GM12878 (cell line): ENCODE data around the gene INTS6L.

Source experiments
- NFYB ChIP-seq: IDR thresholded peaks from 2 replicates; pipeline ENCODE4 v1.6.1; 2011; ENCODE audit warnings: low read depth, mild to moderate bottlenecking, low read length, improper control_type of control experiment, moderate library complexity; ENCODE audit not compliant: insufficient read depth
- POLR2A ChIP-seq: IDR thresholded peaks from 2 replicates; pipeline ENCODE4 v1.6.1; 2011; ENCODE audit warnings: low read depth, mild to moderate bottlenecking, low read length
- TCF12 ChIP-seq: IDR thresholded peaks from 2 replicates; pipeline ENCODE4 v1.6.1; 2011; ENCODE audit warnings: low read depth, mild to moderate bottlenecking, low read length
- ZBTB40 ChIP-seq: fragments of 450-650 bp; IDR thresholded peaks from 2 replicates; pipeline ENCODE4 v1.6.1; 2016; ENCODE audit warnings: mild to moderate bottlenecking, moderate library complexity, borderline replicate concordance

- TF ChIP-seq ZBTB40 (no peak), POLR2A (no peak), TCF12 (no peak), NFYB (no peak)
Observed at GRCh38 chrX:135513130-135513515, 7.3 kb upstream of the INTS6L start.
